Panc1 (cell line): Measurements from ENCODE around the gene POFUT2. TPM values are rescaled to one million over a fixed set of nuclear protein-coding genes. Genes with fewer than 3 reads are reported as not detected.

Experiments used
- ATAC-seq: fragments of 200-7000 bp; cut with Tn5 transposase; 2 replicates; pipeline ENCODE4 v1.9.1; 2020; ENCODE audit warnings: mild to moderate bottlenecking, moderate library complexity
- BruUV-seq: library from RNA; stranded (reverse); fragments of 400-500 nt; replicated peaks from 2 replicates; lab custom pipeline; 2021; lab: Mats Ljungman, UMichigan
- CTCF ChIA-PET: fragments of 300-600 bp; sonication (Branson Sonifier 250); formaldehyde crosslinking; loops from one replicate; lab custom pipeline; 2022; ENCODE audit warnings: antibody characterized with exemption; lab: Charles Lee
- POLR2A ChIA-PET: fragments of 300-600 bp; sonication (Branson Sonifier 250); formaldehyde crosslinking; loops from one replicate; lab custom pipeline; 2022; ENCODE audit warnings: antibody characterized with exemption; lab: Charles Lee
- DNase-seq: peaks from one replicate; pipeline ENCODE4 v3.0.0-alpha.2; 2010; ENCODE audit warnings: low read depth, low spot score
- H3K27ac ChIP-seq: 2 replicates; pipeline ENCODE4 v1.5.1; 2011; ENCODE audit warnings: mild to moderate bottlenecking, low read length, inconsistent platforms
- H3K27me3 ChIP-seq: fragments of 200-500 bp; sonication (Bioruptor generic); 2 replicates; pipeline ENCODE4 v1.6.0; 2014; ENCODE audit warnings: low read length, inconsistent platforms; ENCODE audit not compliant: control insufficient read depth, insufficient read depth
- H3K36me3 ChIP-seq: fragments of 200-500 bp; sonication (Bioruptor generic); 2 replicates; pipeline ENCODE4 v1.5.1; 2014; ENCODE audit warnings: inconsistent platforms, mild to moderate bottlenecking, low read length, moderate library complexity; ENCODE audit not compliant: control insufficient read depth, insufficient read depth
- H3K4me1 ChIP-seq: 2 replicates; pipeline ENCODE4 v1.5.1; 2011; ENCODE audit warnings: inconsistent platforms, mild to moderate bottlenecking, low read length, moderate library complexity; ENCODE audit not compliant: control insufficient read depth, insufficient read depth
- H3K4me3 ChIP-seq, 2 experiments: 2 replicates each; pipeline ENCODE4 v1.5.1; 2011 to 2012; ENCODE audit warnings: low read depth in 2 of 2, low read length in 2 of 2, mild to moderate bottlenecking in 2 of 2, inconsistent platforms in 1 of 2, moderate library complexity in 1 of 2
- H3K9me3 ChIP-seq: fragments of 200-500 bp; sonication (Bioruptor generic); 2 replicates; pipeline ENCODE4 v1.5.1; 2014; ENCODE audit warnings: low read depth, mild to moderate bottlenecking, inconsistent platforms, low read length, moderate library complexity; ENCODE audit not compliant: control insufficient read depth, insufficient read depth
- CTCF ChIP-seq: fragments of 450-650 bp; IDR thresholded peaks from 2 replicates; pipeline ENCODE4 v1.5.1; 2017; ENCODE audit warnings: mild to moderate bottlenecking
- POLR2AphosphoS5 ChIP-seq: IDR thresholded peaks from 2 replicates; pipeline ENCODE4 v1.6.1; 2012; ENCODE audit warnings: mild to moderate bottlenecking, low read depth, low read length, moderate library complexity
- REST ChIP-seq, 2 experiments: IDR thresholded peaks; 2 replicates each; pipeline ENCODE4 v1.6.1; 2011 to 2012; ENCODE audit warnings: low read depth in 2 of 2, control low read depth in 1 of 2, low read length in 1 of 2, mild to moderate bottlenecking in 1 of 2, moderate library complexity in 1 of 2; ENCODE audit not compliant: insufficient read depth in 1 of 2
- SIN3A ChIP-seq: IDR thresholded peaks from 2 replicates; pipeline ENCODE4 v1.6.1; 2012; ENCODE audit warnings: low read depth, mild to moderate bottlenecking, low read length, moderate library complexity, borderline replicate concordance; ENCODE audit not compliant: insufficient read depth
- TCF7L2 ChIP-seq: IDR thresholded peaks from 2 replicates; pipeline ENCODE4 v1.6.1; 2011; ENCODE audit warnings: mild to moderate bottlenecking, low read depth, low read length, inconsistent platforms
- in situ Hi-C: cut with HindIII; loops from 2 replicates; pipeline ENCODE4 v1.10.0; 2016; ENCODE audit warnings: low sequenced_read_pairs, low pct_unique_long_range_greater_than_20kb
- intact Hi-C: fragments of 100-400 bp; cut with micrococcal nuclease; formaldehyde crosslinking; loops from one replicate; pipeline ENCODE4 v1.10.0; 2022; ENCODE audit not compliant: unreplicated experiment
- total RNA-seq: library from RNA; stranded (reverse); gene quantifications from one replicate; pipeline ENCODE4 v1.2.1, GENCODE V29; 2021; ENCODE audit not compliant: unreplicated experiment

Gene POFUT2
- total RNA-seq, 1 experiment from 2014 or later = 59.6 TPM

GRCh38 chr21:45270306-45270821 is 17.3 kb downstream of the POFUT2 start:
- ChIA-PET POLR2A (no interaction called here), CTCF (no interaction called here)
- Histone ChIP-seq H3K4me3 (no peak overlapping the region), H3K36me3 (no peaks in the 10 kb centered on the region; the same call in 1 of the 2 replicates), H3K27ac (no peak overlapping the region), H3K4me1 (no peaks in the 10 kb centered on the region), H3K27me3 (no peaks in the 10 kb centered on the region), H3K9me3 (no peaks in the 10 kb centered on the region)
- ATAC-seq (peak; percentile 69; the same call in 1 of the 2 replicates), DNase-seq (no peak)
- in situ Hi-C loops = no loop called here
- no TSS peak for BruUV-seq
- intact Hi-C loops = loop anchor here (10.0 kb wide), 1 partner anchor 126 kb away; no protein-coding TSS in a partner anchor
- TF ChIP-seq SIN3A (no peak), CTCF (peak; percentile 72), REST (IDR thresholded peaks at IDR 0.05; ENCODE audit: insufficient read depth in 1 of 2, low read depth in 2 of 2, low read length in 1 of 2) (no peak), POLR2AphosphoS5 (no peak)

DNA sequence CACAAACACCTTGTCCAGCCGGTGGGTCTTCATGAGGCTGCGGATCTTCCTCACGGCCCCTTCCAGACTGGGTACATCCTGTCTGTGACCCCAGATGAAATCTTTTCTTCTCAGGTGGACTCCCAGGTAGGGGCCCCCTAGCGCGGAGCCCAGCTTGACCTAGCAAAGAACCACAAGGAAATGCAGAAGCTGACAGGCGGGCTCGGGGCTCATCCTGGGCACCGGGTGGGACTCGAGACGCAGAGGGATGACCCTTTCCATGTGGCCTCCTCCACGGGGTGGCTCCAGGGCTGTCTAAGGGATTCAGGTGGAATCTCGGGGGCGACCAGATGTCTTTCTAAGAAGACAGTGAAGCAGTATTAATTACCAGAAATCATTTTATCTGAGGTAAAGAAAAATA is 17.8 kb downstream of the POFUT2 start:
- BruUV-seq = no TSS peak
- no peaks in the 10 kb centered on the region for H3K27me3 ChIP-seq
- in situ Hi-C loops (no loop called here), intact Hi-C loops (loop anchor here (10.0 kb wide), 1 partner anchor 125 kb away; no protein-coding TSS in a partner anchor)
- TF ChIP-seq TCF7L2 (no peak), POLR2AphosphoS5 (no peak), SIN3A (no peak), REST (IDR thresholded peaks at IDR 0.05; ENCODE audit: insufficient read depth in 1 of 2, low read depth in 2 of 2, low read length in 1 of 2) (no peak), CTCF (no peak)
- H3K36me3 ChIP-seq = no peaks in the 10 kb centered on the region; the same call in 1 of the 2 replicates
- no peaks in the 10 kb centered on the region for H3K4me1 ChIP-seq
- DNase-seq = no peak
- no peak overlapping the region for H3K4me3 ChIP-seq
- ATAC-seq = no peak
- CTCF ChIA-PET = no interaction called here
- no peaks in the 10 kb centered on the region for H3K9me3 ChIP-seq
- POLR2A ChIA-PET = no interaction called here
- H3K27ac ChIP-seq = no peak overlapping the region
